GM18873 (cell line): Measurements from ENCODE around the gene ATP8A2.
"Not testable (repeated sequence)": the region's sequence is repeated elsewhere in the genome, so short reads cannot be mapped to it uniquely, and the experiment has no call there.

Experiments
- ATAC-seq: cut with Tn5 transposase; IDR thresholded peaks from one replicate; pipeline ENCODE4 v1.9.1; 2021; ENCODE audit warnings: mild to moderate bottlenecking, moderate library complexity, moderate number of reproducible peaks; ENCODE audit not compliant: unreplicated experiment, low FRiP score

The ATP8A2 gene

GRCh38 chr13:25371875-25372283 is at the start of gene ATP8A2:
TSS of gene ATP8A2 (plus strand) at chr13:25371974. CDS start at chr13:25372213, 239 bp downstream.
- no peak for ATAC-seq

- no peak for ATAC-seq
Observed at GRCh38 chr13:25324100-25324499, 47.7 kb upstream of the ATP8A2 start.

- no peak for ATAC-seq
Observed at GRCh38 chr13:25329706-25330105, 42.1 kb upstream of the ATP8A2 start.

- no peak for ATAC-seq
Observed at GRCh38 chr13:25330541-25330940, 41.2 kb upstream of the ATP8A2 start.

GRCh38 chr13:25335856-25336255 is 35.9 kb upstream of the ATP8A2 start:
- ATAC-seq: no peak

GRCh38 chr13:25345576-25345975 is 26.2 kb upstream of the ATP8A2 start:
- ATAC-seq: no peak

GRCh38 chr13:25347151-25347550 is 24.6 kb upstream of the ATP8A2 start:
- ATAC-seq: no peak

- no peak for ATAC-seq
Observed at GRCh38 chr13:25351404-25351803, 20.4 kb upstream of the ATP8A2 start.

GRCh38 chr13:25352230-25352629 is 19.5 kb upstream of the ATP8A2 start:
- ATAC-seq: no peak

- ATAC-seq: no peak
Observed at GRCh38 chr13:25352806-25353205, 19.0 kb upstream of the ATP8A2 start.

- no peak for ATAC-seq
Observed at GRCh38 chr13:25353344-25353743, 18.4 kb upstream of the ATP8A2 start.

- no peak for ATAC-seq
Observed at GRCh38 chr13:25354377-25354776, 17.4 kb upstream of the ATP8A2 start.

- not testable (repeated sequence) for ATAC-seq
Observed at GRCh38 chr13:25360443-25360842, 11.3 kb upstream of the ATP8A2 start.

GRCh38 chr13:25365720-25366235 is 6.0 kb upstream of the ATP8A2 start:
- no peak for ATAC-seq

- ATAC-seq: no peak
Observed at GRCh38 chr13:25371158-25371874, 458 bp upstream of the ATP8A2 start.

GRCh38 chr13:25372284-25373081 is 709 bp downstream of the ATP8A2 start:
- ATAC-seq: no peak

GRCh38 chr13:25375727-25376358 is 4.1 kb downstream of the ATP8A2 start:
- ATAC-seq: no peak

GRCh38 chr13:25377244-25377962 is 5.6 kb downstream of the ATP8A2 start:
- no peak for ATAC-seq

- no peak for ATAC-seq
Observed at GRCh38 chr13:25378528-25378927, 6.8 kb downstream of the ATP8A2 start.

GRCh38 chr13:25379011-25379410 is 7.2 kb downstream of the ATP8A2 start:
- ATAC-seq: no peak
